Measurements from ENCODE around the gene PTGER2. TPM values are rescaled to one million over a fixed set of nuclear protein-coding genes. Genes with fewer than 3 reads are reported as not detected.

PTGER2 gene
- total RNA-seq, 1 donor from 2014 or later = 0.09 TPM

GRCh38 chr14:52369305-52369801 is 55.2 kb downstream of the PTGER2 start:
- H3K27ac Mint-ChIP-seq = no peak overlapping the region
- H3K36me3 Mint-ChIP-seq (ENCODE audit: low read depth) = no peaks in the 10 kb centered on the region
- POLR2A ChIA-PET = no interaction called here
- H3K9me3 Mint-ChIP-seq = peaks cover 7% of the 10 kb centered on the region
- TF ChIP-seq, protein P1, sequence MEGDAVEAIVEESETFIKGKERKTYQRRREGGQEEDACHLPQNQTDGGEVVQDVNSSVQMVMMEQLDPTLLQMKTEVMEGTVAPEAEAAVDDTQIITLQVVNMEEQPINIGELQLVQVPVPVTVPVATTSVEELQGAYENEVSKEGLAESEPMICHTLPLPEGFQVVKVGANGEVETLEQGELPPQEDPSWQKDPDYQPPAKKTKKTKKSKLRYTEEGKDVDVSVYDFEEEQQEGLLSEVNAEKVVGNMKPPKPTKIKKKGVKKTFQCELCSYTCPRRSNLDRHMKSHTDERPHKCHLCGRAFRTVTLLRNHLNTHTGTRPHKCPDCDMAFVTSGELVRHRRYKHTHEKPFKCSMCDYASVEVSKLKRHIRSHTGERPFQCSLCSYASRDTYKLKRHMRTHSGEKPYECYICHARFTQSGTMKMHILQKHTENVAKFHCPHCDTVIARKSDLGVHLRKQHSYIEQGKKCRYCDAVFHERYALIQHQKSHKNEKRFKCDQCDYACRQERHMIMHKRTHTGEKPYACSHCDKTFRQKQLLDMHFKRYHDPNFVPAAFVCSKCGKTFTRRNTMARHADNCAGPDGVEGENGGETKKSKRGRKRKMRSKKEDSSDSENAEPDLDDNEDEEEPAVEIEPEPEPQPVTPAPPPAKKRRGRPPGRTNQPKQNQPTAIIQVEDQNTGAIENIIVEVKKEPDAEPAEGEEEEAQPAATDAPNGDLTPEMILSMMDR (IDR thresholded peaks at IDR 0.05) = no peak
- ATAC-seq (ENCODE audit: low read depth) (no peak), DNase-seq (no peak)
- no peak overlapping the region for H3K4me3 Mint-ChIP-seq
- CTCF ChIA-PET = no interaction called here
- H3K4me1 Mint-ChIP-seq = no peaks in the 10 kb centered on the region
- H3K27me3 Mint-ChIP-seq = peaks cover 3% of the 10 kb centered on the region
- intact Hi-C loops (cut with micrococcal nuclease) = no loop called here

DNA sequence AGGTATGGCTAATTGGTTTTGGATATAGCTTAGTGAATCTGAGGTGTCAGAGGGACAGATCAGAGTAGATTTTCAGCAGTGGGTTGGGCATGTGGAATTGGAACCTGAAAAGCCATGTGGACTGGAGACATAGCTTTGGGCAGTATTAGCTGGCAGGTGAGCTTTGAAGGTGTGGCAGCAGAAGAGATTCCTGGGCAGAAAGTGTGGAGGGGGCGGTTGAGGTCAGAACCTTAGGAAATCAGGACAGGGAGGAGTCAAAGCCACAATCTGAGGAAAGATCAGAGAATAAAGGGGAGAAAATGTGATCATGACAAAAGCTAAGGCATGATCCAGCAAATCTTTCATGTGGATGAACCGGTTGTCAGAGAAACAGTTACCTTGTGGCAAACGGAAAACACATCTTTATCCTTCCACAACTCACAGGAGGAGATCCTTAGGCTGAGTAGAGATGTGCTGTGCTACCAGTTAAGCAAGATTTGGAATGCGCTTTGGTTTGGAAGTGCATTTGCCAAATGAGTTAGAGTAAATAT is 56.4 kb downstream of the PTGER2 start:
- Mint-ChIP-seq H3K4me3 (no peak overlapping the region), H3K9me3 (peaks cover 7% of the 10 kb centered on the region), H3K4me1 (no peaks in the 10 kb centered on the region), H3K27me3 (peaks cover 9% of the 10 kb centered on the region), H3K27ac (no peak overlapping the region), H3K36me3 (ENCODE audit: low read depth) (no peaks in the 10 kb centered on the region)
- CTCF ChIA-PET = no interaction called here
- POLR2A ChIA-PET = no interaction called here
- DNase-seq = no peak
- intact Hi-C loops (cut with micrococcal nuclease) = no loop called here
- no peak for ATAC-seq (ENCODE audit: low read depth)
- TF ChIP-seq, protein P1 (IDR thresholded peaks at IDR 0.05) = no peak

GRCh38 chr14:52377940-52378339 is 63.8 kb downstream of the PTGER2 start:
- H3K27ac Mint-ChIP-seq = no peak overlapping the region
- DNase-seq (no peak), ATAC-seq (ENCODE audit: low read depth) (no peak)
- TF ChIP-seq, protein P1 (IDR thresholded peaks at IDR 0.05) = no peak
- ChIA-PET CTCF (no interaction called here), POLR2A (no interaction called here)
- H3K27me3 Mint-ChIP-seq = peaks cover 21% of the 10 kb centered on the region
- H3K9me3 Mint-ChIP-seq = peaks cover 7% of the 10 kb centered on the region
- H3K36me3 Mint-ChIP-seq (ENCODE audit: low read depth) = no peaks in the 10 kb centered on the region
- H3K4me1 Mint-ChIP-seq = no peaks in the 10 kb centered on the region
- H3K4me3 Mint-ChIP-seq = no peak overlapping the region
- intact Hi-C loops (cut with micrococcal nuclease) = no loop called here

Other genes starting within 250 kb of the PTGER2 start
- not detected in 2 replicates for gene NID2, start 245.3 kb upstream of the PTGER2 start, total RNA-seq
- not detected in 2 replicates for gene PTGDR, start 46.6 kb upstream of the PTGER2 start, total RNA-seq
- 1.9 and 3.9 TPM in 2 replicates for gene TXNDC16, start 238.2 kb downstream of the PTGER2 start, total RNA-seq
- 0.05 and 0.16 TPM in 2 replicates for gene GPR137C, start 238.5 kb downstream of the PTGER2 start, total RNA-seq

All from activated B cell treated with CpG ODN at 0.5 μM for 24 hours (primary cell).